ENCODE measurements around the gene CSF2.

GRCh38 chr5:132089363-132089762 is 15.8 kb downstream of the CSF2 start:
- TF ChIP-seq CTCF (conservative IDR thresholded peaks at IDR 0.05) (no peak), ZFX (IDR thresholded peaks at IDR 0.05) (no peak)

Measured in C4-2B (cell line).